Epithelial cell of esophagus (primary cell): Measurements from ENCODE around the gene ATP8B3.
A peak's percentile ranks its signal among the peaks of the same experiment; 100 is the strongest.

Experiments used
- DNase-seq: peaks from one replicate; pipeline ENCODE4 v3.0.0; 2010; ENCODE audit warnings: low read depth
- H3K4me3 ChIP-seq: 2 replicates; pipeline ENCODE4 v1.5.1; 2011; ENCODE audit warnings: mild to moderate bottlenecking, low read length, control low read depth
- TF ChIP-seq, protein P1 (sequence below): IDR thresholded peaks from 2 replicates; pipeline ENCODE4 v1.5.1; 2011; ENCODE audit warnings: low read depth, mild to moderate bottlenecking, low read length, control low read depth, inconsistent platforms; ENCODE audit not compliant: insufficient read depth; ENCODE audit errors: missing control alignments

The ATP8B3 gene

DNA sequence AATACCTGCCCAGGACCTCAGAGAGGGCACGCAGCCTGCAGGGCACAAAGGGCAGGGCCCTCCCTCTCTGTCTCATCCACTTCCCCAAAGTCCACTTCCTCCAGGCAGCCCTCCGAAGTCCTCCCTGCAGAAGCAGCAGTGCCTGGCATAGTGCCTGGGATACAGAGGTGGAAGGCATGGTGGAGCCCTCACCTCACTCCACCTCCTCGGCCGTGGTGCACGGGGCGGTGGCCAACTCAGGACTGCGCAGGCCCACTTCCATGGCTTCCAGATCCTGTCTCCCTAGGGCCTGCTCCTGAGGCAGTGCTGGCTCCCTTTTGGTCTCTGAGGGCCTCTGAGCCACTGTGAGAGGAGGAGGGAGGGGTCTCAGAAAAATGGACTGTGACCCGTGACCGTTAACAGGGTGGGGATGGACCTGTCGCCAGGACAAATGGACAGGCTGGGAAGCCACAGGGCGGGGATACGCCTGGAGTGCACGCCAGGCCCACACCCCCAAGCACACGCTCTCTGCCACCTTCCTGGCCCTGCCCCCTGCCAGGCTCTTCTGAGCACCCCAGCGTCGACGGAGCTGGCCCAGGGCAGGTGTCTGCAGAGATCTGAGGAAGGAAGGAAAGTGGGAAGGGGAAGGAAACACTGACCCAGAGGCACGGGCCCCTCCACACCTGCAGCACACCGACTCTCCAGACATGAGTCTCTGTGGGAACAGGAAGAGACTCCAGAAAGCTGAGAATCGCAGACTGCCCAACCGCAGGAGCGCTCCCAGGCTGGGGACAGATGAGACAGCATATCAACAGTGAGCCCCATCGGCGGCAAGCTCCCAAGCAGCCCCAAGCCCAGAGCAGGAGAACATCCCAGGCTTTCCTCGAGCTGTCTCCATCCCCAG is 27.8 kb upstream of the ATP8B3 start:
- no peak for DNase-seq
- TF ChIP-seq, protein P1, sequence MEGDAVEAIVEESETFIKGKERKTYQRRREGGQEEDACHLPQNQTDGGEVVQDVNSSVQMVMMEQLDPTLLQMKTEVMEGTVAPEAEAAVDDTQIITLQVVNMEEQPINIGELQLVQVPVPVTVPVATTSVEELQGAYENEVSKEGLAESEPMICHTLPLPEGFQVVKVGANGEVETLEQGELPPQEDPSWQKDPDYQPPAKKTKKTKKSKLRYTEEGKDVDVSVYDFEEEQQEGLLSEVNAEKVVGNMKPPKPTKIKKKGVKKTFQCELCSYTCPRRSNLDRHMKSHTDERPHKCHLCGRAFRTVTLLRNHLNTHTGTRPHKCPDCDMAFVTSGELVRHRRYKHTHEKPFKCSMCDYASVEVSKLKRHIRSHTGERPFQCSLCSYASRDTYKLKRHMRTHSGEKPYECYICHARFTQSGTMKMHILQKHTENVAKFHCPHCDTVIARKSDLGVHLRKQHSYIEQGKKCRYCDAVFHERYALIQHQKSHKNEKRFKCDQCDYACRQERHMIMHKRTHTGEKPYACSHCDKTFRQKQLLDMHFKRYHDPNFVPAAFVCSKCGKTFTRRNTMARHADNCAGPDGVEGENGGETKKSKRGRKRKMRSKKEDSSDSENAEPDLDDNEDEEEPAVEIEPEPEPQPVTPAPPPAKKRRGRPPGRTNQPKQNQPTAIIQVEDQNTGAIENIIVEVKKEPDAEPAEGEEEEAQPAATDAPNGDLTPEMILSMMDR, result no peak
- no peak overlapping the region for H3K4me3 ChIP-seq

DNA sequence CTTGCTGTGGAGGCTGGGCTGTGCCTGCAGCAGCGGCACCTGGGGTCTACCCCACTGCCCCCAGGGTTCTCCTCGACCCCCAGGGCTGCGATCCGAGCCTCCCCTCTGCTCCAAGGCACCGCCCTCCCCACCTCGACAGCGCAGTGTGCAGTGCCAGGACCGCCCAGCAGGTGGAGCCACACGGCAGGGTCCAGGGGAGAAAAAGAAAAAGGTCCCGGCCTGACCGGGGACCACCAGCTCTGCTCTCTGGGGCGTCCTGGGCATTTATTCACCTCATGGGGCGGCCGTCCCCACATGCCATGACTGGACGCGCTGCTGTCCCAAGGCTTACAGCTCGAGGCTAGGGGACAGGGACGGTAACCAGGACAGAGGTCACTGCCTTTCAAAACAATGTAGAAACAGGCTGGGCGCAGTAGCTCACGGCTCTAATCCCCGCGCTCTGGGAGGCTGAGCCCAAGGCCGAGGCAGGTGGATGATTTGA is 25.6 kb upstream of the ATP8B3 start:
- H3K4me3 ChIP-seq, result no peak overlapping the region
- TF ChIP-seq, protein P1, result peak; percentile 87
- no peak for DNase-seq

DNA sequence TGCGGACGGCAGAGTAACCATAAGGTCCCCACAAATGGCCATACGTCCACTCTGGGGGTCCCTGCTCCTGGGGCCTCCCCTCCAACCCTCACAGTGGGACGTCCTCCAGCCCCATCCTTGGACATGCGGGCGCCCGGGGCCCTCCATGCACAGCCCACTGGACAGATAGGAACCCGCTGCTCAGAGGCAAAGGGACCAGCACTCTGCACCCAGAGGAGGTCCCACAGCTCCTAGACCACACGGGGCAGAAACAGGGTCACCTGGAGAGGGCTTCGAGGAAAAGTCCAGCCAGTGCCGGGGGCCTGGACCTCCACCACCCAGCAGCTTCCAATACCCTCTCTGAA is 25.1 kb upstream of the ATP8B3 start:
- TF ChIP-seq, protein P1, result no peak
- no peak for DNase-seq
- no peak overlapping the region for H3K4me3 ChIP-seq

DNA sequence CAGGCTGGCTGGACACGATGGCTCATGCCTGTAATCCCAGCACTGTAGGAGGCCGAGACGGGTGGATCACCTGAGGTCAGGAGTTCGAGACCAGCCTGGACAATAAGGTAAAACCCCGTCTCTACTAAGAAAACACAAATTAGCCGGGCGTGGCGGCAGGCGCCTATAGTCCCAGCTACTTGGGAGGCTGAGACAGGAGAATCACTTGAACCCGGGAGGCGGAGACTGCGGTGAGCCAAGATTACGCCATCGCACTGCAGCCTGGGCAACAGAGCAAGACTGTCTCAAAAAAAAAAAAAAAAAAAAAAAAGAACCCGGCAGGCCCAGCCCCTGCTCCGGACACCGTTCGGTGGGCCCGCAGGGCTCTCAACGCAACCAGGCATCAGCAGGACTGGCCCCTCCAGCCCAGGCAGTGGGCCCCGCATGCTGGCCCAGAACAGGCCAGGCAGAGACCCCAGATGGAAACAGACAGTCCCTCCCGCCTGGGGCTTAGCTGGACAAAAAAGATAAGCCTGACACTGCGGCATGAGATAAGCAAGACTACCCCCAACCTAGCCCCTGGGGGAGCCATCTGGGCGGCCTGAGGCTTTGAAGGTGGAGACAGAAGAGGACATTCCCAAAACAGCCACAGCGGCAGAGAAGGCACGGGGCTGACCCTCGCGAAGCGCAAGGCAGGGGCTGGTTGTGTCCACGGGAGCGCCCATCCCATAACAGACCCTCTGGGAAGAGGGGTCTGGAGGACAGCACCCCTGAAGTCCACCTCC is 24.6 kb upstream of the ATP8B3 start:
- no peak for DNase-seq
- TF ChIP-seq, protein P1, result no peak
- no peak overlapping the region for H3K4me3 ChIP-seq

DNA sequence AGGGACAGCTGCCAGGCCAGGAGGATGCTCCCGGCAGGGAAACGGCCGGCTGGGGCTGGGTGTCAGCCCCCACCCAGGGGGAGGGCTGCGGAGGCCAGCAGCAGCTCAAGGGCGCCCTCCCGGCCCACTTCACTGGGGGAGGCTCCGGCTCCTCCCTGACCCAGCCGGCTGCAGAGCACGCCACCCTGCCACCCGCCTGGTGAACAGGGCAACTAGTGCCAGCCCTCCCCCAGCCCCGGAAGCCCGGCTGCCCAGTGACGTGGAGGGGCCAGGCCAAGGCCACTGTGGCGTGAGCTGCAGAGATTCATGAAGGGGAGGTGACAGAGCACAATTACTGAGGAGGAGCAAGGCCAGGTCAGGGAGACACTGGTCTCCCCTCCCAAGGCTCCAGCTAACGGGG is 21.5 kb upstream of the ATP8B3 start:
- TF ChIP-seq, protein P1, result no peak

DNA sequence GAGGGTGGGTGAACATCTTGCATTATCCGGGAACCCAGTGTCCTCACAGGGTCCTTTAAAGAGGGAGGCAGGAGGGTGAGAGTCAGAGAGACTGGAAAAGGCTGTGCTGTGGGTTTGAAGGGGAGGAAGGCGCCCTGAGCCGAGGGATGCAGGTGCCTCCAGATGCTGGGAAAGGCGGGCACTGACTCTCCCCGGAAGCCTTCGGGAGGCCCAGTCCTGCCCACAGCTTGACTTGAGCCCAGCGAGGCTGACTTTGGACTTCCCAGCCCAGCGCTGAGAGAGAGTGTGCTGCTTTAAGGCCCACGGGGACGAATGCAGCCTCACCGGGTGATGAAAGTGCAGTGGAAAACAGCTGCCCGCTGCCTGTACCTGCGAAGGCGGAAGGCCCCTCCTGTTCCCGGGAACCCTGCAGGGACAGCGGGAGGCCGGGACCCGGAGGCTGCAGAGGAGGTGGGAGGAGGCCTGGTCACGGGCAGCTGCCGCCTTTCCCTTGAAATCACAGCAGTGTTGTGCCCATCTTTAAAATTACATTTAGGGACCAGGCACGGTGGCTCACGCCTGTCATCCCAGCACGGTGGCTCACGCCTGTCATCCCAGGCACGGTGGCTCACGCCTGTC is 20.1 kb upstream of the ATP8B3 start:
- no peak overlapping the region for H3K4me3 ChIP-seq
- DNase-seq, result no peak
- TF ChIP-seq, protein P1, result no peak

More for the DNA sequence above, 21.5 kb upstream of the ATP8B3 start:
- H3K4me3 ChIP-seq, result no peak overlapping the region
- no peak for DNase-seq
